ENCODE measurements around the gene TMPO. TPM values are rescaled to one million over a fixed set of nuclear protein-coding genes. Genes with fewer than 3 reads are reported as not detected.

Gene TMPO
- total and polyA plus RNA-seq, 2 donors (not counting 3 experiments of a cell fraction or from before 2014, with no cell fraction given) = 27.8 to 150 TPM

DNA sequence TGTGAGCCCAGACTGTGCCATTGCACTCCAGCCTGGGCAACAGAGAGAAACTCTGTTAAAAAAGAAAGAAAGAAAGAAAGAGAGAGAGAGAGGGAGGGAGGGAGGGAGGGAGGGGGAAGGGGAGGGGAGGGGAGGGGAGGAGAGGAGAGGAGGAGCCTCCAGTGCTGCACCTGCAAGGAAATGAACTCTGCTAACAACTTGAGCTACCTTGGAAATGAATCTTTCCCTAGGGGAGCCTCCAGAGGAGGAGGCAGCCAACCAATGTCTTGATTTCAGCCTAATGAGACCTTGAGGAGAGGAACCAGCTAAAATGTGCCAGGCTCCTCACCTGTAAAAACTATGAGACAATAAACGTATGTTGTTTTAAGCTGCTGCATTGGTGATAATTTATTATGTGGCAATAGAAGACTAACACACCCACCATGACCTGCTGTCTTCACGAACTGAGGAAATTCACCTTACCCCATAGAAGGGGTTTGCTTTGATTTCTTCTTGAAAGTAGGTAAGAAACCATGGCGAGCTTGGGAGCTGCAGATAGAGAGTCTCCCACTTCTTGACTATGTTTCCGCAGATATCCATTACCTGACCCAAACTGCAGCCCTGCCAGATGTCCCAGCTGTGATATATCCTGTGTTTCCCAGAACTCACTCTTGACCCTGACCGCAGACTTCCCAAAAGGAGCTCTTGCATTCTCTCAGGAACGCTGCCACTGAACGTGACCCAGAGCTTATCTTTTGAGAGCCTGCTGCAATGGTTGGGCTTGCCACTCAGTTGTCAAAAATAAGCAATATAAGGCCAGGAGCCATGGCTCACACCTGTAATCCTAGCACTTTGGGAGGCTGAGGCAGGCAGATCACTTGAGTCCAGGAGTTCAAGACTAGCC, 31.5 kb upstream of the TMPO start:
- H3K4me3 ChIP-seq (replicated peaks in 1 of 3; ENCODE audit: insufficient read depth in 1 of 3, low read depth in 1 of 3, low read length in 3 of 3) = no peak overlapping the region
- H3K27ac ChIP-seq (ENCODE audit: insufficient read depth, low read depth, low read length) = no peak overlapping the region
- intact Hi-C loops (cut with micrococcal nuclease) = no loop called here
- no peak overlapping the region for H3K4me2 ChIP-seq (ENCODE audit: insufficient read depth, low read length)
- H4K20me1 ChIP-seq (replicated peaks; ENCODE audit: control insufficient read depth, extremely low read depth, insufficient read depth, low read length) = no peaks in the 10 kb centered on the region
- no peaks in the 10 kb centered on the region for H3K27me3 ChIP-seq (ENCODE audit: control insufficient read depth in 2 of 2, insufficient read depth in 2 of 2, low read length in 2 of 2)
- dilution Hi-C loops (cut with MboI; ENCODE audit: extremely low pct_ligation_motif_present, low sequenced_read_pairs) = no loop called here
- no TSS peak for BruUV-seq (replicated peaks)
- no peak overlapping the region for H2AFZ ChIP-seq (ENCODE audit: low read depth, low read length)
- H3K9me3 ChIP-seq (replicated peaks; ENCODE audit: control insufficient read depth, insufficient read depth, low read length) = no peaks in the 10 kb centered on the region
- no peaks in the 10 kb centered on the region for H3K4me1 ChIP-seq (ENCODE audit: control insufficient read depth, extremely low read depth, insufficient read depth, low read length)
- no peaks in the 10 kb centered on the region for H3K9me1 ChIP-seq (replicated peaks; ENCODE audit: control insufficient read depth, extremely low read depth, insufficient read depth, low read length)
- H3K9ac ChIP-seq (replicated peaks; ENCODE audit: extremely low read depth, insufficient read depth, low read length) = no peak overlapping the region
- H3K36me3 ChIP-seq (ENCODE audit: control insufficient read depth in 2 of 2, extremely low read depth in 1 of 2, insufficient read depth in 2 of 2, low read length in 2 of 2) = no peaks in the 10 kb centered on the region
- TF ChIP-seq MYC (IDR thresholded peaks at IDR 0.05; ENCODE audit: low read depth, low read length) (no peak), EZH2 (IDR thresholded peaks at IDR 0.05; ENCODE audit: borderline replicate concordance, low read depth, low read length, severe bottlenecking) (no peak), GATA2 (IDR thresholded peaks at IDR 0.05; ENCODE audit: insufficient read depth, insufficient read length, low read depth, low read length) (no peak), POLR2AphosphoS5 (IDR thresholded peaks at IDR 0.05; ENCODE audit: insufficient read depth, low read depth, low read length) (no peak), POLR2A (IDR thresholded peaks at IDR 0.05; ENCODE audit: low read depth, low read length) (no peak), FOS (IDR thresholded peaks at IDR 0.05; ENCODE audit: borderline replicate concordance, insufficient read depth, low read length) (no peak), JUN (IDR thresholded peaks at IDR 0.05; ENCODE audit: borderline replicate concordance, insufficient read depth, insufficient read length, low read depth) (no peak)
- TF ChIP-seq, protein P1, sequence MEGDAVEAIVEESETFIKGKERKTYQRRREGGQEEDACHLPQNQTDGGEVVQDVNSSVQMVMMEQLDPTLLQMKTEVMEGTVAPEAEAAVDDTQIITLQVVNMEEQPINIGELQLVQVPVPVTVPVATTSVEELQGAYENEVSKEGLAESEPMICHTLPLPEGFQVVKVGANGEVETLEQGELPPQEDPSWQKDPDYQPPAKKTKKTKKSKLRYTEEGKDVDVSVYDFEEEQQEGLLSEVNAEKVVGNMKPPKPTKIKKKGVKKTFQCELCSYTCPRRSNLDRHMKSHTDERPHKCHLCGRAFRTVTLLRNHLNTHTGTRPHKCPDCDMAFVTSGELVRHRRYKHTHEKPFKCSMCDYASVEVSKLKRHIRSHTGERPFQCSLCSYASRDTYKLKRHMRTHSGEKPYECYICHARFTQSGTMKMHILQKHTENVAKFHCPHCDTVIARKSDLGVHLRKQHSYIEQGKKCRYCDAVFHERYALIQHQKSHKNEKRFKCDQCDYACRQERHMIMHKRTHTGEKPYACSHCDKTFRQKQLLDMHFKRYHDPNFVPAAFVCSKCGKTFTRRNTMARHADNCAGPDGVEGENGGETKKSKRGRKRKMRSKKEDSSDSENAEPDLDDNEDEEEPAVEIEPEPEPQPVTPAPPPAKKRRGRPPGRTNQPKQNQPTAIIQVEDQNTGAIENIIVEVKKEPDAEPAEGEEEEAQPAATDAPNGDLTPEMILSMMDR (IDR thresholded peaks at IDR 0.05; ENCODE audit: extremely low read depth in 1 of 2, insufficient read depth in 1 of 2, low read depth in 1 of 2, low read length in 2 of 2) = no peak
- TF ChIP-seq, protein P2, sequence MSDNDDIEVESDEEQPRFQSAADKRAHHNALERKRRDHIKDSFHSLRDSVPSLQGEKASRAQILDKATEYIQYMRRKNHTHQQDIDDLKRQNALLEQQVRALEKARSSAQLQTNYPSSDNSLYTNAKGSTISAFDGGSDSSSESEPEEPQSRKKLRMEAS (IDR thresholded peaks at IDR 0.05; ENCODE audit: insufficient read depth, insufficient read length) = no peak
- CTCF ChIA-PET = interaction anchor here (1.0 to 1.2 kb wide), 4 partner anchors 8 to 59 kb away, joined by 3 to 6 read pairs (median 3); no protein-coding TSS in a partner anchor
- DNase-seq (ENCODE audit: low read depth, low spot score) (no peak), FAIRE-seq (no peak)
- POLR2A ChIA-PET = no interaction called here
- no peaks in the 10 kb centered on the region for H3K79me2 ChIP-seq (ENCODE audit: control insufficient read depth, insufficient read depth, low read length)
